DOHH2 (cell line): ENCODE results near the gene MIS18A.

Experiments
- H3F3A ChIP-seq: fragments of 200-600 bp; sonication (generic), shearing (Covaris generic); 2 replicates; pipeline ENCODE4 v1.6.0; 2016; ENCODE audit warnings: antibody characterized with exemption, mild to moderate bottlenecking; ENCODE audit not compliant: control insufficient read depth, insufficient read depth
- H3K27ac ChIP-seq: fragments of 200-600 bp; sonication (generic); 2 replicates; pipeline ENCODE4 v1.5.1; 2014; ENCODE audit warnings: low read depth, mild to moderate bottlenecking, low read length, moderate library complexity
- H3K27me3 ChIP-seq: fragments of 200-600 bp; sonication (generic); 2 replicates; pipeline ENCODE4 v1.6.1; 2014; ENCODE audit warnings: mild to moderate bottlenecking, low read length, mixed read lengths; ENCODE audit not compliant: control insufficient read depth
- H3K36me3 ChIP-seq: fragments of 200-600 bp; sonication (generic); 2 replicates; pipeline ENCODE4 v1.6.1; 2014; ENCODE audit warnings: mild to moderate bottlenecking, low read length, moderate library complexity, mixed read lengths; ENCODE audit not compliant: control insufficient read depth
- H3K4me1 ChIP-seq: fragments of 200-600 bp; sonication (generic); 2 replicates; pipeline ENCODE4 v1.6.1; 2014; ENCODE audit warnings: mild to moderate bottlenecking, low read length, mixed read lengths; ENCODE audit not compliant: control insufficient read depth
- H3K4me2 ChIP-seq: fragments of 200-600 bp; sonication (generic); 2 replicates; pipeline ENCODE4 v1.6.0; 2014; ENCODE audit warnings: mild to moderate bottlenecking, low read length, moderate library complexity
- H3K4me3 ChIP-seq: fragments of 200-600 bp; sonication (generic); 2 replicates; pipeline ENCODE4 v1.5.1; 2014; ENCODE audit warnings: mild to moderate bottlenecking, low read length, mixed read lengths
- H3K79me2 ChIP-seq: fragments of 200-600 bp; sonication (generic); 2 replicates; pipeline ENCODE4 v1.6.1; 2014; ENCODE audit warnings: mild to moderate bottlenecking, low read length, mixed read lengths; ENCODE audit not compliant: control insufficient read depth
- H3K9me2 ChIP-seq: fragments of 200-600 bp; sonication (generic); replicated peaks from 2 replicates; pipeline ENCODE4 v1.6.1; 2014; ENCODE audit warnings: mild to moderate bottlenecking, low read length, mixed read lengths; ENCODE audit not compliant: control insufficient read depth
- H3K9me3 ChIP-seq: fragments of 200-600 bp; sonication (generic); 2 replicates; pipeline ENCODE4 v1.6.1; 2014; ENCODE audit warnings: antibody characterized with exemption, low read length, mixed read lengths; ENCODE audit not compliant: control insufficient read depth, insufficient read depth
- H4K20me1 ChIP-seq: fragments of 200-600 bp; sonication (generic); 2 replicates; pipeline ENCODE4 v1.6.0; 2014; ENCODE audit warnings: low read depth, mild to moderate bottlenecking, antibody characterized with exemption, low read length, moderate library complexity; ENCODE audit not compliant: control insufficient read depth, insufficient read depth
- EZH2phosphoT487 ChIP-seq: fragments of 200-600 bp; sonication (generic); IDR thresholded peaks from 2 replicates; pipeline ENCODE4 v1.6.1; 2017; ENCODE audit warnings: borderline replicate concordance, mild to moderate bottlenecking, antibody characterized with exemption, low read length, moderate library complexity, mixed read lengths
- TF ChIP-seq, protein P1 (sequence below): fragments of 200-600 bp; sonication (generic); IDR thresholded peaks from one replicate; pipeline ENCODE4 v1.5.1; 2014; ENCODE audit warnings: antibody characterized with exemption, mild to moderate bottlenecking, low read depth, low read length; ENCODE audit not compliant: poor library complexity, severe bottlenecking

The MIS18A gene

DNA sequence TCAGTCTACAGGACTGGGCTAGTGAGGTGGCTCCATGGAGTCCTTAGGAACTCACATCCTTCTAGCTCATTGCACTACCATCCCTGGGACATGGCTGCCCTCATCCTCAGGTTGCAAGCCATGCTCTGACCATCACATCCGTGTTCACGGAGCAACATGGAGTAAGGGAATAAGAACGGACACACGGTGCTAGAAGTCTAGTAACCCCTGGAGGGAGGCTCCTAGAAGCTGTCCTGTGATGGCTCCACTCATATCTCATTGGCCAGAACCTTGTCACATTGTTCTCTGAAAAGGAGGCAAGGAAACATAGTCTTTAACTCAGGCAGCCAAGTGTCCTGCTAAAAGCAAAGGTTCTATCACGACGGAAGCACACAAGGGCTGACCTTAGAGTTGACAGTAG, 23.7 kb upstream of the MIS18A start:
- Histone ChIP-seq H4K20me1 (no peaks in the 10 kb centered on the region), H3K4me3 (no peak overlapping the region), H3K79me2 (no peaks in the 10 kb centered on the region), H3K36me3 (peaks cover 10% of the 10 kb centered on the region; the same call in 1 of the 2 replicates), H3K4me2 (no peak overlapping the region), H3K9me3 (no peaks in the 10 kb centered on the region), H3K9me2 (no peaks in the 10 kb centered on the region), H3K4me1 (no peaks in the 10 kb centered on the region), H3K27me3 (no peaks in the 10 kb centered on the region), H3F3A (peaks cover 3% of the 10 kb centered on the region; the same call in 1 of the 2 replicates), H3K27ac (no peak overlapping the region)
- TF ChIP-seq, protein P1, sequence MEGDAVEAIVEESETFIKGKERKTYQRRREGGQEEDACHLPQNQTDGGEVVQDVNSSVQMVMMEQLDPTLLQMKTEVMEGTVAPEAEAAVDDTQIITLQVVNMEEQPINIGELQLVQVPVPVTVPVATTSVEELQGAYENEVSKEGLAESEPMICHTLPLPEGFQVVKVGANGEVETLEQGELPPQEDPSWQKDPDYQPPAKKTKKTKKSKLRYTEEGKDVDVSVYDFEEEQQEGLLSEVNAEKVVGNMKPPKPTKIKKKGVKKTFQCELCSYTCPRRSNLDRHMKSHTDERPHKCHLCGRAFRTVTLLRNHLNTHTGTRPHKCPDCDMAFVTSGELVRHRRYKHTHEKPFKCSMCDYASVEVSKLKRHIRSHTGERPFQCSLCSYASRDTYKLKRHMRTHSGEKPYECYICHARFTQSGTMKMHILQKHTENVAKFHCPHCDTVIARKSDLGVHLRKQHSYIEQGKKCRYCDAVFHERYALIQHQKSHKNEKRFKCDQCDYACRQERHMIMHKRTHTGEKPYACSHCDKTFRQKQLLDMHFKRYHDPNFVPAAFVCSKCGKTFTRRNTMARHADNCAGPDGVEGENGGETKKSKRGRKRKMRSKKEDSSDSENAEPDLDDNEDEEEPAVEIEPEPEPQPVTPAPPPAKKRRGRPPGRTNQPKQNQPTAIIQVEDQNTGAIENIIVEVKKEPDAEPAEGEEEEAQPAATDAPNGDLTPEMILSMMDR, result no peak
- no peak for TF ChIP-seq EZH2phosphoT487

DNA sequence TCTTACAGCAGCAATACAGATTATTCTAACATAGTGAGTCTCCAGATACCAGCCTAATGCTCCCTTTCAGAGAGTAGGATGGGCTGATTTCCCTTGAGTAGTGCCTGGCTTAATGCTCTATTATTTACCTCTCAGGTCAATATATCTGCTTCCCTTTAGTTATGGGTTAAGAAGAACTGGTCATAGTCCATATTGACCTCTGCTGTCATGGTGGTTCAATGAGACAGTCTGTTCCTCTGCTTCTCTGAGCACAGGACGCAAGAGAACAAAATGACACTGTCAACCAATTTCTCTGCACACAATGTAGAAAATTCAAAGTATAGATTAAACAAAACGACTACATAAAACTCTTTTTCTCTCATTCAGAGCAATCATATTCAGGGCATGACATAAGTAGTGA, 22.7 kb upstream of the MIS18A start:
- no peaks in the 10 kb centered on the region for H4K20me1 ChIP-seq
- no peak overlapping the region for H3K4me2 ChIP-seq
- H3K27ac ChIP-seq, result no peak overlapping the region

DNA sequence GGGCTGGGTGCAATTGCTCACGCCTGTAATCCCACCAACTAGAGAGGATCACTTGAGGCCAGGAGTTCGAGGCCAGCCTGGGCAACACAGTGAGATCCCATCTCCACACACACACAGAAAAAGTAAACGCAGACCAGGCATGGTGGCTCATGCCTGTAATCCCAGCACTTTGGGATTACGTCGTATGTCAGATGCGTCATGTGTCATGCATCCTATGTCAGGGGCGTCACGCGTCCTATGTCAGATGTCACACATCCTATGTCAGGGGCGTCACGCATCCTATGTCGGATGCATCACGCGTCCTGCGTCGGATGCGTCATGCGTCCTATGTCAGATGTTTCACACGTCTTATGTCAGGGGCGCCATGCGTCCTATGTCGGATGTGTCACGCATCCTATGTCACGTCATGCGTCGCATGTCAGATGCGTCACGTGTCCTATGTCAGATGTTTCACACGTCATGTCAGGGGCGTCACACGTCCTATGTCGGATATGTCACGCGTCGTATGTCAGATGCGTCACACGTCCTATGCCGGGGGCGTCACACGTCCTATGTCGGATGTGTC, 21.4 kb upstream of the MIS18A start:
- H4K20me1 ChIP-seq, result no peaks in the 10 kb centered on the region
- no peak overlapping the region for H3K27ac ChIP-seq
- peaks cover 3% of the 10 kb centered on the region; the same call in 1 of the 2 replicates for H3F3A ChIP-seq
- no peaks in the 10 kb centered on the region for H3K79me2 ChIP-seq
- no peak overlapping the region for H3K4me3 ChIP-seq
- peaks cover 8% of the 10 kb centered on the region; the same call in 1 of the 2 replicates for H3K36me3 ChIP-seq
- no peaks in the 10 kb centered on the region for H3K4me1 ChIP-seq
- H3K9me3 ChIP-seq, result no peaks in the 10 kb centered on the region
- no peaks in the 10 kb centered on the region for H3K27me3 ChIP-seq
- no peak overlapping the region for H3K4me2 ChIP-seq
- TF ChIP-seq, protein P1, result no peak
- TF ChIP-seq EZH2phosphoT487, result no peak
- H3K9me2 ChIP-seq, result no peaks in the 10 kb centered on the region

More for the DNA sequence above, 22.7 kb upstream of the MIS18A start:
- Histone ChIP-seq H3K9me2 (no peaks in the 10 kb centered on the region), H3K36me3 (peaks cover 9% of the 10 kb centered on the region; the same call in 1 of the 2 replicates), H3K4me3 (no peak overlapping the region), H3K4me1 (no peaks in the 10 kb centered on the region), H3K27me3 (no peaks in the 10 kb centered on the region), H3F3A (peaks cover 3% of the 10 kb centered on the region; the same call in 1 of the 2 replicates), H3K79me2 (no peaks in the 10 kb centered on the region), H3K9me3 (no peaks in the 10 kb centered on the region)
- TF ChIP-seq, protein P1, result no peak
- TF ChIP-seq EZH2phosphoT487, result no peak
